DOHH2 (cell line): ENCODE measurements around the gene FGD6.

Experiments used
- H3F3A ChIP-seq: fragments of 200-600 bp; sonication (generic), shearing (Covaris generic); 2 replicates; pipeline ENCODE4 v1.6.0; 2016; ENCODE audit warnings: antibody characterized with exemption, mild to moderate bottlenecking; ENCODE audit not compliant: control insufficient read depth, insufficient read depth
- H3K27ac ChIP-seq: fragments of 200-600 bp; sonication (generic); 2 replicates; pipeline ENCODE4 v1.5.1; 2014; ENCODE audit warnings: low read depth, mild to moderate bottlenecking, low read length, moderate library complexity
- H3K27me3 ChIP-seq: fragments of 200-600 bp; sonication (generic); 2 replicates; pipeline ENCODE4 v1.6.1; 2014; ENCODE audit warnings: mild to moderate bottlenecking, low read length, mixed read lengths; ENCODE audit not compliant: control insufficient read depth
- H3K36me3 ChIP-seq: fragments of 200-600 bp; sonication (generic); 2 replicates; pipeline ENCODE4 v1.6.1; 2014; ENCODE audit warnings: mild to moderate bottlenecking, low read length, moderate library complexity, mixed read lengths; ENCODE audit not compliant: control insufficient read depth
- H3K4me1 ChIP-seq: fragments of 200-600 bp; sonication (generic); 2 replicates; pipeline ENCODE4 v1.6.1; 2014; ENCODE audit warnings: mild to moderate bottlenecking, low read length, mixed read lengths; ENCODE audit not compliant: control insufficient read depth
- H3K4me2 ChIP-seq: fragments of 200-600 bp; sonication (generic); 2 replicates; pipeline ENCODE4 v1.6.0; 2014; ENCODE audit warnings: mild to moderate bottlenecking, low read length, moderate library complexity
- H3K4me3 ChIP-seq: fragments of 200-600 bp; sonication (generic); 2 replicates; pipeline ENCODE4 v1.5.1; 2014; ENCODE audit warnings: mild to moderate bottlenecking, low read length, mixed read lengths
- H3K79me2 ChIP-seq: fragments of 200-600 bp; sonication (generic); 2 replicates; pipeline ENCODE4 v1.6.1; 2014; ENCODE audit warnings: mild to moderate bottlenecking, low read length, mixed read lengths; ENCODE audit not compliant: control insufficient read depth
- H3K9me2 ChIP-seq: fragments of 200-600 bp; sonication (generic); replicated peaks from 2 replicates; pipeline ENCODE4 v1.6.1; 2014; ENCODE audit warnings: mild to moderate bottlenecking, low read length, mixed read lengths; ENCODE audit not compliant: control insufficient read depth
- H3K9me3 ChIP-seq: fragments of 200-600 bp; sonication (generic); 2 replicates; pipeline ENCODE4 v1.6.1; 2014; ENCODE audit warnings: antibody characterized with exemption, low read length, mixed read lengths; ENCODE audit not compliant: control insufficient read depth, insufficient read depth
- H4K20me1 ChIP-seq: fragments of 200-600 bp; sonication (generic); 2 replicates; pipeline ENCODE4 v1.6.0; 2014; ENCODE audit warnings: low read depth, mild to moderate bottlenecking, antibody characterized with exemption, low read length, moderate library complexity; ENCODE audit not compliant: control insufficient read depth, insufficient read depth
- EZH2phosphoT487 ChIP-seq: fragments of 200-600 bp; sonication (generic); IDR thresholded peaks from 2 replicates; pipeline ENCODE4 v1.6.1; 2017; ENCODE audit warnings: borderline replicate concordance, mild to moderate bottlenecking, antibody characterized with exemption, low read length, moderate library complexity, mixed read lengths
- TF ChIP-seq, protein P1 (sequence below): fragments of 200-600 bp; sonication (generic); IDR thresholded peaks from one replicate; pipeline ENCODE4 v1.5.1; 2014; ENCODE audit warnings: antibody characterized with exemption, mild to moderate bottlenecking, low read depth, low read length; ENCODE audit not compliant: poor library complexity, severe bottlenecking

Gene FGD6

DNA sequence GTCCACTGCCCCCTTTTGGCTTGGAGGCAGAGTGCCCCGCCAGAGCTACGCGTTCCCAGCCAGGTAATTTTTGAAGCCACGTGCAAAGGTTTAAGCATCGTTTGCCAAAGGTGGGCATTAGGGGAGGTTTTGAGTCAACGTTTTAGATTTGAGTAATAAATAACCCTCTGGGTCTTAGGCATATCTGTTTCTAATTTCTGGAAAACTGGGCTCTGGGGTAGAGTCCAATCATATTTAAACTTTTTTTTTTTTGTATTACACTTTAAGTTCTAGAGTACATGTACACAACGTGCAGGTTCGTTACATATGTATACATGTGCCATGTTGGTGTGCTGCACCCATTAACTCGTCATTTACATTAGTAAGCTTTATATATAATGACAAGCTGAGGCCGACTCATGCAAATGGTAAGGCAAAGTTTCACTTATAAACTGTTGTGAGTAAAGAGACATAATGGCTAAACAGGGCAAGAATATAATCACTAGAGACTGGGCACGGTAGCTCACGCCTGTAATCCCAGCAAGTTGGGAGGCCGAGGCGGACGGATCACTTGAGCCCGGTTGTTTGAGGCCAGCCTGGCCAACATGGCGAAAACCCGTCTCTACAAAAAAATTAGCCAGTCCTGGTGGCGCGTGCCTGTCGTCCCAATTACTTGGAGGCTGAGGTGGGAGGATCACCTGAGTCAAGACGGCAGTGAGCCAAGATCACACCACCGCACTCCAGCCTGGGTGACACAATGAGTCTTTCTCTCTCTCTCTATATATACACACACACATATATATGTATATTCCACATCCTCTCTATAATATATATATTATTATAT, 143.4 kb downstream of the FGD6 start:
- Histone ChIP-seq H3K36me3 (peaks cover 30% of the 10 kb centered on the region), H3K79me2 (peaks cover 45% of the 10 kb centered on the region), H3K9me3 (no peaks in the 10 kb centered on the region), H3K9me2 (no peaks in the 10 kb centered on the region), H3K27me3 (no peaks in the 10 kb centered on the region), H3K4me2 (peak overlapping the region; percentile 62), H3K27ac (no peak overlapping the region), H4K20me1 (no peaks in the 10 kb centered on the region), H3K4me1 (peaks cover 18% of the 10 kb centered on the region), H3K4me3 (peak overlapping the region; percentile 98), H3F3A (peaks cover 25% of the 10 kb centered on the region)
- TF ChIP-seq EZH2phosphoT487 = no peak
- TF ChIP-seq, protein P1, sequence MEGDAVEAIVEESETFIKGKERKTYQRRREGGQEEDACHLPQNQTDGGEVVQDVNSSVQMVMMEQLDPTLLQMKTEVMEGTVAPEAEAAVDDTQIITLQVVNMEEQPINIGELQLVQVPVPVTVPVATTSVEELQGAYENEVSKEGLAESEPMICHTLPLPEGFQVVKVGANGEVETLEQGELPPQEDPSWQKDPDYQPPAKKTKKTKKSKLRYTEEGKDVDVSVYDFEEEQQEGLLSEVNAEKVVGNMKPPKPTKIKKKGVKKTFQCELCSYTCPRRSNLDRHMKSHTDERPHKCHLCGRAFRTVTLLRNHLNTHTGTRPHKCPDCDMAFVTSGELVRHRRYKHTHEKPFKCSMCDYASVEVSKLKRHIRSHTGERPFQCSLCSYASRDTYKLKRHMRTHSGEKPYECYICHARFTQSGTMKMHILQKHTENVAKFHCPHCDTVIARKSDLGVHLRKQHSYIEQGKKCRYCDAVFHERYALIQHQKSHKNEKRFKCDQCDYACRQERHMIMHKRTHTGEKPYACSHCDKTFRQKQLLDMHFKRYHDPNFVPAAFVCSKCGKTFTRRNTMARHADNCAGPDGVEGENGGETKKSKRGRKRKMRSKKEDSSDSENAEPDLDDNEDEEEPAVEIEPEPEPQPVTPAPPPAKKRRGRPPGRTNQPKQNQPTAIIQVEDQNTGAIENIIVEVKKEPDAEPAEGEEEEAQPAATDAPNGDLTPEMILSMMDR = peak; percentile 78

DNA sequence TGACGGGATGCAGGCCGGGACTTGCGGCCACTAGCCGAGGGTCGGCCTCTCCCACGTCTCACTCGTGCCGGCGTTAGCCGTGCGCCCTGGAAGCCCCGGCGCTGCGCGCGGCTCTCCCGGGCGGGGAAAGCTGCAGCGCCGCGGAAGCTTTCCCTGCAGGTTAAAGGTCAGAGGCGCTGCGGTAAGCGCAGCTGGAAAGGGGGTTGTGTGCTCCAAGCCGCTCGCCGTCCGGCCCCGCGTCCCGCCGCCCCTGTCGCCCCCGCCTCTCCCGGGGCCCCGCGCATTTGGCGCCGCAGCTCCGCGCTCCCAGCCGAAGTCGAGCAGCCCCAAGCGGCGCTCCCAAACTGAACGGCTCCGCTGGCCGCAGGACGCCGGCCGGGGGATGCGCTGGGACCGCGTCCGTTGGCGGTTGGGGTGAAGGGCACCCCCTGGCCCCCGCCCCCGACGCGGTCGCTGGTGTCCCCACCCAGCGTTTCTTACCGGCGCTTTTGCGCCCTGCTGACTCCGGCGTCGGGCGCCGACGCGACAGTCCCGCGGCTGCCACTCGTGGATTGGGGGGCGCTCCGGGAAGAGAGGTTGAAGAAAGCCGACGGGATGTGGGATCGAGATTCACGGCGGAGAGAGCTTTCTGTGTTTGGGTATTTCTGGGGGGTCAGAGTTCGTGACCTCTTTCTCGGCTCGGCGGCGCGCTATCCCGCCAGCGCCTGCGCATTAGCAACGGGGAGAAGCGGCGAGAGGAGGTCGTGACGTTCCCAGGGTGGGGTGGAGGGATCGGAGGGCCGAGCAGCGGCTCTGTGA, 144.2 kb downstream of the FGD6 start, which contains the start of gene NR2C1:
Gene NR2C1, minus strand, starts transcription at position 719 of the 798 bp plus-strand sequence. CDS start 6,234 bp downstream, outside the sequence.
- Histone ChIP-seq H3K9me2 (no peaks in the 10 kb centered on the region), H4K20me1 (no peaks in the 10 kb centered on the region), H3F3A (peaks cover 24% of the 10 kb centered on the region), H3K4me3 (peak within 1 kb of the TSS; percentile 98), H3K79me2 (peaks cover 52% of the 10 kb centered on the region), H3K4me1 (peaks cover 18% of the 10 kb centered on the region), H3K9me3 (no peaks in the 10 kb centered on the region), H3K36me3 (peaks cover 30% of the 10 kb centered on the region), H3K27me3 (no peaks in the 10 kb centered on the region), H3K27ac (peak within 1 kb of the TSS; percentile 61), H3K4me2 (peak within 1 kb of the TSS; percentile 62)
- TF ChIP-seq EZH2phosphoT487 = no peak
- TF ChIP-seq, protein P1 = no peak

DNA sequence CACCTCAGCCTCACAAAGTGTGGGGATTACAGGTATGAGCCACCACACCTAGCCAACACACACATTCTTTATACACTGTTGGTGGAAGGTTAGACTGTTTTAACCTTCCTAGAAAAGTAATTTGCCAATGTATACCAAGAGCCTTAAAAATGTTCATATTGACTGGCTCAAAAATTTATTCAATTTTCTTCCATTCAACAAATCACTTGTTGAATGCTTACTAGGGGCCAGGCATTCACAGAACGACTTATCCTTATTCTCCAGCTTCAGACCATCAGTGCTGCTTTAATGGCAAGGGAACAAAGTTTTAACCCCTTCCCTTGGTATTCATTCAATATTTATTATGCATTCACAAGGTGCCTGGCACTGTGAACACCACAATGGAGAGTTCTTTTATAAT, 146.9 kb downstream of the FGD6 start:
- H3K27me3 ChIP-seq = no peaks in the 10 kb centered on the region
- no peaks in the 10 kb centered on the region for H4K20me1 ChIP-seq
- H3K9me3 ChIP-seq = no peaks in the 10 kb centered on the region
- H3K4me3 ChIP-seq = no peak overlapping the region
- peaks cover 61% of the 10 kb centered on the region for H3K79me2 ChIP-seq
- no peak for TF ChIP-seq EZH2phosphoT487
- TF ChIP-seq, protein P1 = no peak
- no peak overlapping the region for H3K27ac ChIP-seq
- H3F3A ChIP-seq = peaks cover 9% of the 10 kb centered on the region; the same call in 1 of the 2 replicates
- no peak overlapping the region for H3K4me2 ChIP-seq
- peaks cover 18% of the 10 kb centered on the region for H3K4me1 ChIP-seq
- peaks cover 38% of the 10 kb centered on the region for H3K36me3 ChIP-seq
- no peaks in the 10 kb centered on the region for H3K9me2 ChIP-seq
